H1 (cell line): ENCODE measurements around the gene MPPED1. TPM values are rescaled to one million over a fixed set of nuclear protein-coding genes. Genes with fewer than 3 reads are reported as not detected.

ENCODE experiments used
- CTCF ChIA-PET: fragments of 300-600 bp; sonication (Branson Sonifier 250); formaldehyde crosslinking; loops from one replicate; lab custom pipeline; 2021; ENCODE audit not compliant: partially characterized antibody; lab: Charles Lee
- POLR2A ChIA-PET: fragments of 300-600 bp; sonication (Branson Sonifier 250); formaldehyde crosslinking; loops from one replicate; lab custom pipeline; 2021; ENCODE audit warnings: inconsistent platforms; ENCODE audit not compliant: partially characterized antibody; lab: Charles Lee
- DNase-seq, 2 experiments: peaks; one replicate each; pipeline versions ENCODE4 v3.0.0 to v3.0.0-alpha.2; 2010 to 2022; ENCODE audit warnings: low spot score in 2 of 2, low read depth in 1 of 2, mixed read lengths in 1 of 2
- FAIRE-seq: peaks from 2 replicates; lab custom pipeline; 2011; peaks lifted over from hg19 to GRCh38; lab: Jason Lieb, UNC
- H2AFZ ChIP-seq: 2 replicates; pipeline ENCODE4 v1.8.1; 2012; ENCODE audit warnings: low read length, inconsistent platforms
- H2AK5ac ChIP-seq: 2 replicates; pipeline ENCODE4 v1.6.1; 2013; ENCODE audit warnings: low read depth, low read length
- H2BK120ac ChIP-seq: replicated peaks from 2 replicates; pipeline ENCODE3; 2013; ENCODE audit warnings: low read depth, low read length, inconsistent platforms
- H2BK12ac ChIP-seq: 2 replicates; pipeline ENCODE4 v1.6.1; 2013; ENCODE audit warnings: low read depth, low read length
- H2BK15ac ChIP-seq: 2 replicates; pipeline ENCODE4 v1.6.1; 2013; ENCODE audit warnings: low read length
- H2BK20ac ChIP-seq: 2 replicates; pipeline ENCODE4 v1.6.1; 2013; ENCODE audit warnings: low read length
- H2BK5ac ChIP-seq: 2 replicates; pipeline ENCODE4 v1.6.1; 2013; ENCODE audit warnings: low read depth, low read length
- H3K14ac ChIP-seq: 2 replicates; pipeline ENCODE4 v1.6.1; 2013; ENCODE audit warnings: inconsistent platforms; ENCODE audit not compliant: insufficient read length
- H3K18ac ChIP-seq: 2 replicates; pipeline ENCODE4 v1.6.1; 2013; ENCODE audit warnings: low read length; ENCODE audit errors: extremely low read depth
- H3K23ac ChIP-seq: 2 replicates; pipeline ENCODE4 v1.6.1; 2013; ENCODE audit warnings: inconsistent platforms; ENCODE audit not compliant: insufficient read length
- H3K23me2 ChIP-seq: 2 replicates; pipeline ENCODE4 v1.6.1; 2013; ENCODE audit warnings: low read depth, low read length
- H3K27ac ChIP-seq: 2 replicates; pipeline ENCODE4 v1.6.1; 2011; ENCODE audit warnings: low read depth, low read length, inconsistent platforms
- H3K27me3 ChIP-seq, 4 experiments: replicated peaks in 1 of 4; 1 replicate in 1 of 4; 2 replicates in 3 of 4; pipeline versions ENCODE4 v1.6.1 to v1.8.1; 2011 to 2013; ENCODE audit warnings: low read length in 3 of 4, mild to moderate bottlenecking in 3 of 4, inconsistent platforms in 2 of 4, mixed read lengths in 2 of 4, moderate library complexity in 1 of 4; ENCODE audit not compliant: control insufficient read depth in 3 of 4, insufficient read depth in 3 of 4; ENCODE audit errors: extremely low read depth in 1 of 4
- H3K36me3 ChIP-seq, 4 experiments: 2 replicates each; pipeline versions ENCODE4 v1.6.1 to v1.8.1; 2011 to 2013; ENCODE audit warnings: mild to moderate bottlenecking in 4 of 4, low read length in 3 of 4, moderate library complexity in 2 of 4, control low read depth in 1 of 4, inconsistent platforms in 1 of 4; ENCODE audit not compliant: insufficient read depth in 4 of 4, control insufficient read depth in 2 of 4
- H3K4ac ChIP-seq: replicated peaks from 2 replicates; pipeline ENCODE3; 2013; ENCODE audit warnings: low read length, low read depth, mixed read lengths, inconsistent platforms; ENCODE audit not compliant: insufficient read length
- H3K4me1 ChIP-seq, 4 experiments: replicated peaks in 1 of 4; 1 replicate in 1 of 4; 2 replicates in 3 of 4; pipeline versions ENCODE4 v1.6.1 to v1.8.1; 2011 to 2013; ENCODE audit warnings: low read length in 3 of 4, inconsistent platforms in 2 of 4, mixed read lengths in 1 of 4; ENCODE audit not compliant: insufficient read depth in 4 of 4, control insufficient read depth in 3 of 4
- H3K4me2 ChIP-seq, 2 experiments: 2 replicates each; pipeline versions ENCODE4 v1.6.1 to v1.8.1; 2011 to 2013; ENCODE audit warnings: low read depth in 2 of 2, low read length in 2 of 2, control low read depth in 1 of 2, inconsistent platforms in 1 of 2, mild to moderate bottlenecking in 1 of 2; ENCODE audit not compliant: insufficient read depth in 1 of 2
- H3K4me3 ChIP-seq, 4 experiments: fragments of 200-600, 300-600 bp in 1 of 4; sonication (generic), shearing (Covaris generic), sonication (Bioruptor Twin) in 1 of 4; 2 replicates each; pipeline versions ENCODE4 v1.5.1 to v1.8.1; 2011 to 2016; ENCODE audit warnings: low read length in 4 of 4, low read depth in 3 of 4, control low read depth in 2 of 4, inconsistent platforms in 2 of 4, mild to moderate bottlenecking in 2 of 4, mixed read lengths in 1 of 4, moderate library complexity in 1 of 4; ENCODE audit not compliant: insufficient read depth in 2 of 4; ENCODE audit errors: extremely low read depth in 1 of 4
- H3K56ac ChIP-seq: replicated peaks from 2 replicates; pipeline ENCODE3; 2013; ENCODE audit warnings: low read depth, mild to moderate bottlenecking, mixed read lengths, low read length, inconsistent platforms; ENCODE audit not compliant: insufficient read length
- H3K79me1 ChIP-seq: 2 replicates; pipeline ENCODE4 v1.6.1; 2013; ENCODE audit warnings: low read depth, low read length, control low read depth
- H3K79me2 ChIP-seq, 2 experiments: 2 replicates each; pipeline versions ENCODE4 v1.6.1 to v1.8.1; 2012 to 2013; ENCODE audit warnings: low read length in 2 of 2, mild to moderate bottlenecking in 2 of 2, inconsistent platforms in 1 of 2; ENCODE audit not compliant: insufficient read depth in 2 of 2, control insufficient read depth in 1 of 2
- H3K9ac ChIP-seq, 4 experiments: replicated peaks in 1 of 4; 1 replicate in 1 of 4; 2 replicates in 3 of 4; pipeline versions ENCODE4 v1.6.1 to v1.8.1; 2011 to 2013; ENCODE audit warnings: low read depth in 3 of 4, low read length in 3 of 4, control low read depth in 2 of 4, mild to moderate bottlenecking in 2 of 4, moderate library complexity in 2 of 4, inconsistent platforms in 1 of 4; ENCODE audit errors: extremely low read depth in 1 of 4
- H3K9me3 ChIP-seq, 2 experiments: 2 replicates each; pipeline versions ENCODE4 v1.6.1 to v1.8.1; 2012 to 2013; ENCODE audit warnings: mild to moderate bottlenecking in 2 of 2, moderate library complexity in 2 of 2, control low read depth in 1 of 2, inconsistent platforms in 1 of 2, low read depth in 1 of 2, low read length in 1 of 2, mixed read lengths in 1 of 2; ENCODE audit not compliant: insufficient read depth in 2 of 2
- H4K20me1 ChIP-seq, 2 experiments: replicated peaks in 1 of 2; 2 replicates each; pipeline versions ENCODE3 to v1.8.1; 2011 to 2013; ENCODE audit warnings: inconsistent platforms in 2 of 2, low read length in 2 of 2, mild to moderate bottlenecking in 1 of 2; ENCODE audit not compliant: insufficient read depth in 2 of 2, control insufficient read depth in 1 of 2
- H4K5ac ChIP-seq: 2 replicates; pipeline ENCODE4 v1.6.1; 2013; ENCODE audit warnings: low read length, low read depth, mixed read lengths, inconsistent platforms; ENCODE audit not compliant: insufficient read length
- H4K8ac ChIP-seq: 2 replicates; pipeline ENCODE4 v1.8.0; 2013; ENCODE audit warnings: mild to moderate bottlenecking, moderate library complexity, low read length, inconsistent platforms; ENCODE audit not compliant: insufficient read depth; ENCODE audit errors: extremely low read depth
- H4K91ac ChIP-seq: replicated peaks from 2 replicates; pipeline ENCODE3; 2013; ENCODE audit warnings: low read length, mixed read lengths, inconsistent platforms; ENCODE audit not compliant: insufficient read length
- BCL11A ChIP-seq, 2 experiments: IDR thresholded peaks; one replicate each; pipeline ENCODE4 v1.6.1; 2011; ENCODE audit warnings: low read depth in 2 of 2, low read length in 2 of 2, mild to moderate bottlenecking in 2 of 2
- CEBPB ChIP-seq: IDR thresholded peaks from 2 replicates; pipeline ENCODE4 v1.6.1; 2012; ENCODE audit warnings: low read depth, low read length
- KDM4A ChIP-seq: IDR thresholded peaks from one replicate; pipeline ENCODE4 v1.7.1; 2012; ENCODE audit warnings: low read depth, mild to moderate bottlenecking, moderate library complexity, low read length, inconsistent platforms; ENCODE audit not compliant: severe bottlenecking
- PHF8 ChIP-seq: fragments of 200-600 bp; sonication (generic); conservative IDR thresholded peaks from 2 replicates; pipeline ENCODE4 v1.7.1; 2012; ENCODE audit warnings: low read depth, mild to moderate bottlenecking, inconsistent platforms, low read length, moderate library complexity
- POU5F1 ChIP-seq: IDR thresholded peaks from 2 replicates; pipeline ENCODE4 v1.6.1; 2011; ENCODE audit warnings: low read depth, mild to moderate bottlenecking, low read length, moderate library complexity
- TBP ChIP-seq: IDR thresholded peaks from 2 replicates; pipeline ENCODE4 v1.6.1; 2011; ENCODE audit warnings: low read depth, low read length, improper control_type of control experiment
- YY1 ChIP-seq: IDR thresholded peaks from 2 replicates; pipeline ENCODE4 v1.6.1; 2011; ENCODE audit warnings: low read depth, mild to moderate bottlenecking, low read length
- WGBS, 2 experiments: shearing (Covaris generic) in 1 of 2; methylation state at CpG; one replicate each; pipeline versions ENCODE4 v1.1.6 to v1.1.7; 2013 to 2015; ENCODE audit warnings: low lambda C conversion rate in 2 of 2, mixed read lengths in 2 of 2, inconsistent platforms in 1 of 2, low coverage in 1 of 2, missing lambda C conversion rate in 1 of 2; ENCODE audit not compliant: insufficient replicate concordance in 2 of 2, insufficient coverage in 1 of 2, insufficient read length in 1 of 2; ENCODE audit errors: extremely low coverage in 1 of 2, missing lambda C conversion rate in 1 of 2; 5-methylcytosine and 5-hydroxymethylcytosine counted together
- polyA plus RNA-seq, 7 experiments: library from polyadenylated mRNA; depleted of rRNA in 3 of 7; stranded (reverse) in 5 of 7; unstranded in 2 of 7; fragments of >200 nt in 5 of 7; fragments of 200-250 nt in 2 of 7; gene quantifications; 1 replicate in 5 of 7; 2 replicates in 1 of 7; 4 replicates in 1 of 7; pipeline versions ENCODE4 v1.2.1 to v1.2.3, GENCODE V29; 2011 to 2013; ENCODE audit warnings: missing spikeins in 2 of 7, mixed read lengths in 2 of 7
- total RNA-seq: library from RNA; stranded (reverse); fragmentation: NEBNext Ultra II Directional; extraction: Animal tissue kit (Norgen Biotek cat#: 25700); gene quantifications from 2 replicates; pipeline ENCODE4 v1.2.1, GENCODE V29; 2021
- TF ChIP-seq, protein P1 (sequence below): IDR thresholded peaks from 2 replicates; pipeline ENCODE4 v1.6.1; 2011; ENCODE audit warnings: low read length, improper control_type of control experiment

Gene MPPED1
- total and polyA plus RNA-seq, 2 of the 8 experiments (the other 6 are each of a cell fraction or from before 2014, with no cell fraction given) = 0.29 to 0.37 TPM

DNA sequence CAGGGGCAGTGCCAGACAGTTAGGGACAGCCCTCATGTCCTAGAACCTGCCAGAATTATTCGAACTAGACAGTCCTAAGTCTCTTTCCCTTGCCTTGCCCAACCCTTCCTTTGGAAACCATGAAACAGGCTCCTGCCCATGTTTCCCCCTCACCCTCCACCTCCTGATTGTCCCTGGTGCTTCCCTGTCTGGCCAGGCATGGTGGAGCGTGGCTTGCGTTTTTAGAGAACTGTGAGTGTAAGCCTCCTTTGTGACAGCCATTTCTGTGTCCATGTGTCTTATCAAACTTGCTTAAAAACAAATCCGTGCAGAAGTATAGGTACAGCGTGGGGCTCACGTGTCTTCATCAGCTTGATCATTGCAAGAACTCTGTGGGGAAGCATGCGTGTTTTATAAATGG, 54.9 kb downstream of the MPPED1 start:
- Histone ChIP-seq H4K8ac (no peak overlapping the region), H3K4me2 (no peak overlapping the region), H4K20me1 (no peaks in the 10 kb centered on the region), H2BK120ac (no peak overlapping the region), H3K18ac (no peak overlapping the region), H3K4ac (no peak overlapping the region), H3K4me3 (no peak overlapping the region), H4K5ac (no peak overlapping the region), H3K14ac (no peak overlapping the region), H3K36me3 (no peaks in the 10 kb centered on the region), H3K23ac (no peak overlapping the region), H2BK5ac (no peak overlapping the region), H3K23me2 (no peaks in the 10 kb centered on the region; the same call in 1 of the 2 replicates), H3K9me3 (no peaks in the 10 kb centered on the region; a peak in 1 of 4 replicates), H4K91ac (no peak overlapping the region), H3K79me1 (no peaks in the 10 kb centered on the region), H2AK5ac (no peak overlapping the region), H2AFZ (no peak overlapping the region), H2BK15ac (no peak overlapping the region), H3K79me2 (no peaks in the 10 kb centered on the region), H2BK20ac (no peak overlapping the region), H3K56ac (no peak overlapping the region), H3K27me3 (peaks cover 0 to 9% (median 0%) of the 10 kb centered on the region in 4 experiments; a peak in 1 of 7 replicates), H2BK12ac (no peak overlapping the region), H3K27ac (no peak overlapping the region), H3K4me1 (no peaks in the 10 kb centered on the region), H3K9ac (no peak overlapping the region)
- POLR2A ChIA-PET = no interaction called here
- WGBS, 2 experiments = 91% methylated on average over 7 of the region's 7 CpGs; no CpG with 5 or more reads in 1 of the 2 experiments
- FAIRE-seq (no peak), DNase-seq (no peak)
- TF ChIP-seq YY1 (no peak), CEBPB (no peak), BCL11A (IDR thresholded peaks at IDR 0.05; ENCODE audit: low read depth in 2 of 2, low read length in 2 of 2) (no peak), KDM4A (no peak), PHF8 (no peak), POU5F1 (no peak), TBP (no peak)
- TF ChIP-seq, protein P1, sequence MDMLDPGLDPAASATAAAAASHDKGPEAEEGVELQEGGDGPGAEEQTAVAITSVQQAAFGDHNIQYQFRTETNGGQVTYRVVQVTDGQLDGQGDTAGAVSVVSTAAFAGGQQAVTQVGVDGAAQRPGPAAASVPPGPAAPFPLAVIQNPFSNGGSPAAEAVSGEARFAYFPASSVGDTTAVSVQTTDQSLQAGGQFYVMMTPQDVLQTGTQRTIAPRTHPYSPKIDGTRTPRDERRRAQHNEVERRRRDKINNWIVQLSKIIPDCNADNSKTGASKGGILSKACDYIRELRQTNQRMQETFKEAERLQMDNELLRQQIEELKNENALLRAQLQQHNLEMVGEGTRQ = no peak
- CTCF ChIA-PET = no interaction called here
